Stomach (tissue), 4 donors: ENCODE data around the gene SLC6A18.

Experiments
- CTCF ChIP-seq, 7 experiments: fragments of 450-650 bp in 4 of 7; fragments of 200-600 bp in 3 of 7; sonication (generic) in 3 of 7; IDR thresholded peaks; one replicate each; pipeline ENCODE4 v1.5.1; 2016 to 2019; ENCODE audit warnings: antibody characterized with exemption in 7 of 7, control low read depth in 2 of 7, mild to moderate bottlenecking in 1 of 7
- EP300 ChIP-seq: sonication (generic); formaldehyde crosslinking; IDR thresholded peaks from one replicate; pipeline ENCODE4 v1.6.1; 2017; ENCODE audit warnings: antibody characterized with exemption
- POLR2A ChIP-seq, 4 donors: fragments of 450-650 bp; IDR thresholded peaks; one replicate each; pipeline ENCODE4 v1.6.1; 2016; ENCODE audit warnings: antibody characterized with exemption in 4 of 4, control low read depth in 2 of 4, mild to moderate bottlenecking in 1 of 4, moderate library complexity in 1 of 4

GRCh38 chr5:1183424-1184162 lies 41.6 kb upstream of the SLC6A18 start:
- TF ChIP-seq EP300 (no peak), CTCF (IDR thresholded peaks at IDR 0.05) (no peak), POLR2A (IDR thresholded peaks at IDR 0.05) (no peak)
